ENCODE data around the gene INTS6L. TPM values are rescaled to one million over a fixed set of nuclear protein-coding genes. Genes with fewer than 3 reads are reported as not detected.

Gene INTS6L
- total RNA-seq, 2 experiments from 2014 or later = 26.7 to 30.5 TPM

- POLR2A ChIA-PET = no interaction called here
- intact Hi-C loops (cut with DNase I, micrococcal nuclease) = no loop called here
- H3K4me3 Mint-ChIP-seq = no peak overlapping the region
- H3K9me3 Mint-ChIP-seq = no peaks in the 10 kb centered on the region
- Histone ChIP-seq H3K4me1 (ENCODE audit: insufficient read depth, low read length) (no peaks in the 10 kb centered on the region), H3K36me3 (ENCODE audit: insufficient read depth, low read length) (no peaks in the 10 kb centered on the region), H3K9me3 (ENCODE audit: control insufficient read depth in 1 of 2, insufficient read depth in 1 of 2, low read length in 2 of 2) (no peaks in the 10 kb centered on the region), H3K4me3 (ENCODE audit: low read length) (no peak overlapping the region), H3K27ac (ENCODE audit: low read depth in 1 of 2, low read length in 2 of 2) (no peak overlapping the region), H3K27me3 (ENCODE audit: control insufficient read depth in 1 of 2, insufficient read depth in 2 of 2, low read length in 2 of 2) (no peaks in the 10 kb centered on the region)
- no peaks in the 10 kb centered on the region for H3K27me3 Mint-ChIP-seq
- ATAC-seq (ENCODE audit: poor library complexity) = no peak
- TF ChIP-seq CTCF (IDR thresholded peaks at IDR 0.05) = no peak
- no peak overlapping the region for H3K27ac Mint-ChIP-seq
- CTCF ChIA-PET = no interaction called here
- H3K36me3 Mint-ChIP-seq (ENCODE audit: low read depth) = no peaks in the 10 kb centered on the region
- no peaks in the 10 kb centered on the region for H3K4me1 Mint-ChIP-seq (ENCODE audit: low read depth)
- no peak for DNase-seq
Measured at GRCh38 chrX:135505351-135505750, 15.1 kb upstream of the INTS6L start.

- H3K4me1 Mint-ChIP-seq (ENCODE audit: low read depth) = no peaks in the 10 kb centered on the region
- no peaks in the 10 kb centered on the region for H3K27me3 ChIP-seq (ENCODE audit: control insufficient read depth in 1 of 2, insufficient read depth in 2 of 2, low read length in 2 of 2)
- H3K9me3 ChIP-seq (ENCODE audit: control insufficient read depth in 1 of 2, insufficient read depth in 1 of 2, low read length in 2 of 2) = no peaks in the 10 kb centered on the region
- H3K4me3 Mint-ChIP-seq = no peak overlapping the region
- intact Hi-C loops (cut with DNase I, micrococcal nuclease) = no loop called here
- H3K4me1 ChIP-seq (ENCODE audit: insufficient read depth, low read length) = no peaks in the 10 kb centered on the region
- H3K27ac Mint-ChIP-seq = no peak overlapping the region
- ChIA-PET CTCF (no interaction called here), POLR2A (no interaction called here)
- H3K36me3 Mint-ChIP-seq (ENCODE audit: low read depth) = no peaks in the 10 kb centered on the region
- no peak overlapping the region for H3K27ac ChIP-seq (ENCODE audit: low read depth in 1 of 2, low read length in 2 of 2)
- no peaks in the 10 kb centered on the region for H3K36me3 ChIP-seq (ENCODE audit: insufficient read depth, low read length)
- DNase-seq (no peak), ATAC-seq (ENCODE audit: poor library complexity) (no peak)
- H3K4me3 ChIP-seq (ENCODE audit: low read length) = no peak overlapping the region
- no peaks in the 10 kb centered on the region for H3K27me3 Mint-ChIP-seq
- H3K9me3 Mint-ChIP-seq = no peaks in the 10 kb centered on the region
- TF ChIP-seq CTCF (IDR thresholded peaks at IDR 0.05) = no peak
Measured at GRCh38 chrX:135509885-135510284, 10.6 kb upstream of the INTS6L start.

- CTCF ChIA-PET = no interaction called here
- no peak for TF ChIP-seq CTCF (IDR thresholded peaks at IDR 0.05)
- POLR2A ChIA-PET = no interaction called here
- DNase-seq (no peak), ATAC-seq (ENCODE audit: poor library complexity) (no peak)
- intact Hi-C loops (cut with DNase I, micrococcal nuclease) = no loop called here
- Histone ChIP-seq H3K9me3 (ENCODE audit: control insufficient read depth in 1 of 2, insufficient read depth in 1 of 2, low read length in 2 of 2) (no peaks in the 10 kb centered on the region), H3K27me3 (ENCODE audit: control insufficient read depth in 1 of 2, insufficient read depth in 2 of 2, low read length in 2 of 2) (no peaks in the 10 kb centered on the region), H3K27ac (ENCODE audit: low read depth in 1 of 2, low read length in 2 of 2) (no peak overlapping the region), H3K36me3 (ENCODE audit: insufficient read depth, low read length) (no peaks in the 10 kb centered on the region), H3K4me3 (ENCODE audit: low read length) (no peak overlapping the region), H3K4me1 (ENCODE audit: insufficient read depth, low read length) (no peaks in the 10 kb centered on the region)
- H3K27ac Mint-ChIP-seq = no peak overlapping the region
- H3K4me3 Mint-ChIP-seq = no peak overlapping the region
- no peaks in the 10 kb centered on the region for H3K27me3 Mint-ChIP-seq
- no peaks in the 10 kb centered on the region for H3K4me1 Mint-ChIP-seq (ENCODE audit: low read depth)
- H3K36me3 Mint-ChIP-seq (ENCODE audit: low read depth) = no peaks in the 10 kb centered on the region
- H3K9me3 Mint-ChIP-seq = no peaks in the 10 kb centered on the region
Measured at GRCh38 chrX:135512508-135513129, 7.8 kb upstream of the INTS6L start.
